Astrocyte of the spinal cord (primary cell): ENCODE measurements around the gene FAM216B.
"Not testable (repeated sequence)": the region's sequence is repeated elsewhere in the genome, so short reads cannot be mapped to it uniquely, and the experiment has no call there.

Source experiments
- DNase-seq: peaks from one replicate; pipeline ENCODE4 v3.0.0; 2011; ENCODE audit warnings: low read depth, low spot score
- H3K4me3 ChIP-seq: 2 replicates; pipeline ENCODE4 v1.5.1; 2011; ENCODE audit warnings: low read depth, mild to moderate bottlenecking, low read length, moderate library complexity
- CTCF ChIP-seq: IDR thresholded peaks from 2 replicates; pipeline ENCODE4 v1.5.1; 2012; ENCODE audit warnings: low read depth, mild to moderate bottlenecking, low read length, inconsistent platforms
- in situ Hi-C: cut with HindIII; loops from 2 replicates; pipeline ENCODE4 v1.10.0; 2017; ENCODE audit warnings: low sequenced_read_pairs

Gene FAM216B

GRCh38 chr13:42766016-42766415, 15.4 kb upstream of the FAM216B start:
- TF ChIP-seq CTCF, result no peak
- no peak for DNase-seq
- in situ Hi-C loops, result no loop called here
- H3K4me3 ChIP-seq, result no peak overlapping the region

- TF ChIP-seq CTCF, result no peak
- H3K4me3 ChIP-seq, result no peak overlapping the region
- no peak for DNase-seq
- in situ Hi-C loops, result no loop called here
Observed at GRCh38 chr13:42769650-42770049, 11.7 kb upstream of the FAM216B start.

GRCh38 chr13:42776558-42776957, 4.8 kb upstream of the FAM216B start:
- H3K4me3 ChIP-seq, in situ Hi-C loops, DNase-seq: not testable (repeated sequence)

- in situ Hi-C loops, result no loop called here
- H3K4me3 ChIP-seq, result no peak overlapping the region
- TF ChIP-seq CTCF, result no peak
- no peak for DNase-seq
Observed at GRCh38 chr13:42777467-42777866, 3.9 kb upstream of the FAM216B start.

- no peak overlapping the region for H3K4me3 ChIP-seq
- no peak for TF ChIP-seq CTCF
- no peak for DNase-seq
- in situ Hi-C loops, result no loop called here
Observed at GRCh38 chr13:42780044-42780443, 1.3 kb upstream of the FAM216B start.

- no peak for DNase-seq
- in situ Hi-C loops, result no loop called here
- H3K4me3 ChIP-seq, result no peak overlapping the region
- no peak for TF ChIP-seq CTCF
Observed at GRCh38 chr13:42786715-42787114, 5.3 kb downstream of the FAM216B start.

- no peak for DNase-seq
- TF ChIP-seq CTCF, result no peak
- in situ Hi-C loops, result no loop called here
- no peak overlapping the region for H3K4me3 ChIP-seq
Observed at GRCh38 chr13:42788601-42789000, 7.2 kb downstream of the FAM216B start.
